GM10847 (cell line): ENCODE measurements around the gene APCDD1L.

Experiments used
- POLR2A ChIP-seq: IDR thresholded peaks from 2 replicates; pipeline ENCODE4 v1.6.1; 2011; ENCODE audit not compliant: insufficient read length; ENCODE audit errors: extremely low read depth

APCDD1L gene

GRCh38 chr20:58486207-58486606 lies 29.0 kb downstream of the APCDD1L start:
- no peak for TF ChIP-seq POLR2A

DNA sequence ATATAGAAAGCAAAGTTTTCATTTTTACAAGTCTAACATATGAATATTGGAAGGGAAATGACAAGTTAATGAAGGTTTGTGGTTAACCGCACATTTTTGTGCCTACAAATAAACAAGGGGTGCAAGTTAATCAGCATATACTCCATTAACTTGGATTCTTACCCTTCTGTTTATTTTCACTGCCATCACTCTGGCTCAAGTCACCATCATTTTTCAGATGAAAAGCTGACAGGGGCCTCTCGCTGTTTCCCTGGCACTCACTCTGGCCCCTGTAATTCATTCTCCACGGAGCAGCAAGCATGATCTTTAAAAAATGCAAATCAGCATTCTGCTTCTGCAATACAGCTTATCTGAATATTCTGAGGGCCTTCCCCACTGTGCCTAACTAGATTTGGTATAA lies 29.8 kb downstream of the APCDD1L start:
- no peak for TF ChIP-seq POLR2A

GRCh38 chr20:58483470-58483869 lies 31.7 kb downstream of the APCDD1L start:
- no peak for TF ChIP-seq POLR2A

DNA sequence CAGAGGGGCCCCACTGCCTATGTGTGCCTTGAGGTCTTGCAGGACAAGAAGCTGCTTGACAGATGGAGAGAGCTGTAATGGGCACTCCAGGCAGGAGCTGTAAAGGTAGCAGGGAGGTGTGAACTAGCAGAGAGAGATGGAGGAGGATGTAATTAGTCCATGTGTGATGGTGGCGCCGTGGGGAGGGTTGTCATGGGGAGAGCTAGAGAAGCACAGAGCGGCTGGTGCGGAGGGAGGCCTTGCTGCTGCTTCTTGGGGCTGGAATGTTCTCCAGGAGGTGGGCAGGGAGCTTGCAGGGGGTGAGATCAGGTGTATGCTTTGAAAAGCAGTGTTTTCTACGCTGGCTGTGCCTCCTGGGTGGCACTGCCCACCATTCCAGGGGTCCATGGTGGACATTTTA lies 32.1 kb downstream of the APCDD1L start:
- TF ChIP-seq POLR2A: no peak

- no peak for TF ChIP-seq POLR2A
Observed at GRCh38 chr20:58482416-58482815, 32.8 kb downstream of the APCDD1L start.

- no peak for TF ChIP-seq POLR2A
Observed at GRCh38 chr20:58481481-58482021, 33.6 kb downstream of the APCDD1L start.

DNA sequence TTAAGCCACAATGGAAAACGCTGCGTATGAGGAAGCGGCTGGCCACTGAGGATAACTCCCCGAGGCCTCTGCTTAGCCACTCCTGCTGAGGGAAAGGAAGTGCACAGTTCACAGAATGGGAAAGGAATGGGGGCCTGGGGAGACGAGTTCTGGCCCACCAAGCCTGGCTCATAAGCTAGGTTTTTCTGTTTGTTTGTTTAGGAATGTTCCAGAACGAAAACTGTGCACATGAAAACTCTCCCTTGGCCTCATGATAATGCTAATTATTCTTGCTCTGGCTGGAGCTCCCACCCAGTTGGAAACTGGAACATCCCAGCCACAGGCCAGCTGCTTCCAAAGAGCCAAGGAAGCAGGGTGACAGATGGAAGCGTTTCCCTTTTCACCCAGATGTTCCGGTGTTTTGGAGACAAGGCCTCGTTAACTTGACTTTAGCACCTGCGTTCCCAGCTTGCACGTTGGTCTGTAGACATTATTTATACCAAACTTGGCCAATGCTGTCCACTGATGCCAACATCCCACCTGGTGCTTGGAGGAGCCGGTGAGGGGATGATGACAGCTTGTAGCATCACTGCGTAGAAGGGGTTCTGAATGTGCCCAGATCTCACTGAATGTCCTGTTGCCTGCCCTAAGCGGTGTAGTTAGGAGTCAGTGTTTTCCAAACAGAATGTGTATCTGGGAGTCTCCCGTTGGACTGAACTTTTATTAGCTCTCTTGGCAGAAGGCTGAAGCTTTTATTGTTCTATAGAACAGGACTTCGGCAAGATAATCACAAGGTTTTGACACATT lies 34.5 kb downstream of the APCDD1L start:
- TF ChIP-seq POLR2A: no peak

- no peak for TF ChIP-seq POLR2A
Observed at GRCh38 chr20:58479726-58480440, 35.3 kb downstream of the APCDD1L start.

DNA sequence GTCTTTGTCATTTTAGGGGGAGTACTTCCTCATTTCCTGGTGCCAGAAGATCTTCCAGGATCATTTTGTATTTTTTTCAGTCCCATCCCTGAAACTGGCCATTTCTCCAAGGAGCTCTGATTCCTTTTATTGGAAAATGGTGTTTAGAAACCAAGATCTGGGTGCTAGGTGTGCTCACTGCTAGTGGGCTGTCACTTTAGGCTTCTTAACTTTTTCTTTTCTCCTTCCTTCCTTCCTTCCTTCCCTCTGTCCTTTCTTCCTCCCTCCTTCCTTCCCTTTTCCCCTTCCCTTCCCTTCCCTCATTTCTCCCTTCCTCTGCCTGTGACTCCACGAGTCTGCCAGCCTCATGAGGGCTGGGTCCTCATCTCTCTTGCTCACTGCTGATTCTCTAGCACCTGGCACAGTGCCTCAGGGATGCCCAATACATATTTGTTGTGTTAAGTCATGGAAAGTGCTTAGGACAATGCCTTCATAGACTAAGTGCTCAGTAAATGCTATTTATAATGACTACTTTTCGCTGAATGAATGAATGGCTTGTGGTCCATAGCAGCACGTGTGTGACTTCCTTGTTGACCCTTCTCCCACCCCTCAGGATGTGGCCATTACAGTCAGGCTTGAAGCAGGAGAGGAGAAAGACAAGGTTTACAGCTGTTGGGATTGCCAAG lies 36.9 kb downstream of the APCDD1L start:
- no peak for TF ChIP-seq POLR2A

DNA sequence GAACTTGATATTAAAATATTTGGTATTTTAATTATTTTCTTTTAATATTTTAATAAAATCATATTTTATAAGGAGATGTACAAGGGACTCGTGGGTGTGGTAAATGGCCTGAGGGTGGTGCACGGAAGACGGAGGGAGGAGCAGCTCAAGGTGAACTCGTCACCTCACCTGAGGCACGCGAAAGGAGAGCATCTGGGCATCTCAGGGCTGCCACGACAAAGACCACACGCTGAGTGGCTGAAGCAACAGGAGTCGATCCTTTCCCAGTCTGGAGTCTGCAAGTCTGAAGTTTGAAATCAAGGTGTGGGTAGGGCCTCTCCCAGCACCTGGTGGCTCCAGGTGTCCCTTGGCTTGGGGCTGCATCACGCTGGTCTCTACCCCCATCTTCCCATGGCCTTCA lies 39.7 kb downstream of the APCDD1L start:
- TF ChIP-seq POLR2A: no peak

- no peak for TF ChIP-seq POLR2A
Observed at GRCh38 chr20:58473453-58474425, 41.5 kb downstream of the APCDD1L start.

DNA sequence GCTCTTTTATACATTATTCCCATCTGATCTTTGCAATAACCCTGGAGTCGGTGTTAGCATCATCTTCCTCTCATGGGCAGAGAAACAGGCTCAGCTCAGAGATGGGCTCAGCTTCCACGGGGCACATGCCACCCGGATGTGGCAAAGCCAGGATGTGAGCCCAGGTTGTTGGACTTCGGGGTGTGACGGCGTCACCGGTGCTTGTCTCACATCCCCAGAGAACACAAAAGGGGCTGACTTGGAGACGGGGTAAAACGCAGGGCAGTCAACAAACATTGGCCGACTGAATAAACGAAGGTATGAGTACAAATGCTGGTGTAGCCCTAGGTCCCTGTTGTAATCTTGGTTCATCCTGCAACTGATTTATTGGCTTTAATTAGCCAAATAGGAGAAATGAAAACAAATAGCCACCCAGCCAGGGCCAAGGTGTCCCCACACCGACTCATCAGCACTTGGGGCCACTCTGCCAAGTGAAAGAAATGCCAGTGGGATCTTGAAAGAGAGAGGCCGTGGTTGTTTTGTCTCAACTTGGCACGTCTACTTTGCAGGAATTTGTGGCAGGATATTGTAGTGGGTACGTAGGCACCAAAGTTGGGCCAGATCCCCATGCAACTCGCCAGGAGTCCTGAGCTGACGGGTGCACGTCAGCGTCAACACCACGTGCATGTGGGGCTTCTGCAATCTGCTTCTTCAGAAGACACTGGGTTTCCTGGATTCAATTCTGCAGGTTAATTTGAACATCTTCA lies 42.8 kb downstream of the APCDD1L start:
- TF ChIP-seq POLR2A: no peak

DNA sequence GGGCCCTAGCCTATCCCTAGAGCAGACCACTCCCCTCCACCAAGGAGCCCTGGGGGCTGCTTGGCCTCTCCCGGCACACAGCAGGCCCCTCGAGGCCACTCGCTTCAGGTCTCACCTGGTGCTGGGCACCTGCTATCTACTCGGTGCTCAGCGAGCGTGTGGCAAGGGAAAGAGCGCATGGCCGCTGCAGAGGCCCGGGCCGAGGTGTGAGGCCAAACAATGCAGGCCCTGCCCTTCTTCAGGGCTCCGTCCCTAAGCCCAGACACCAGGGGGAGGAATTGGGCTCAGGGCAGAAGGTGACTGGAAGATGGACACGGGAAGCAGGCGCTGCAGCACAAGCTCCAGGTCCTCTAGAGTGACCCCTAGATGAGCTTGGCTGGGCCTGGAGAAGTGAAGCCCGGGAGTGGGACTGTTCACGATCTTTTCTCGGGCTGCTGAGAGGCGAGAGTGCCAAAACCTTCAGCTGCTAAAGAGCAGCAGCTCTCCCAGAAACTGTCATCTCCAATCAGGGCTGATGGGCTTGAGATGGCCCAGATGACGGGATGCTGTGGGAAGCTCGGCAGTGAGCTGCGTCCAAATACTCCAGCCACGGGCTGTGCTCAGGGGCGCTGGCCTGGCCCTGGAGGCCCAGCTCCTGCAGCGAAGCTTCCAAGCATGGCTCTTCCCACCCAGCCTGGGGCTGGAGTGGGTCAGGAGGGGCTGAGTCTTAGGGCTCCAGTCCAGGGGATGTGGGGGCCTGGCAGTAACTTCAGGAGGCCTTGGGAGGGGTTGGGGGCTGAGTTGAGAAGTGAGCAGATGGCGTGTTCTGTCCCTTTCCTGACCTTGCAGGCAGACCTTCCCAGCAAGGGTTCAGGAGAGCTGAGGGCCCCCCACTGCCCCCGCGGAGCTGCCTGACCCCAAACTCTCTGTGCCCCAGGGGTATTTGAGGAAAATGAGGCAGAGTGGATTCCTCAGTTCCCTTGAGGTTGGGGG lies 43.7 kb downstream of the APCDD1L start:
- TF ChIP-seq POLR2A: no peak
